ENCODE results near the gene PPP1R10. TPM values are rescaled to one million over a fixed set of nuclear protein-coding genes. Genes with fewer than 3 reads are reported as not detected.

The PPP1R10 gene
- total and polyA plus RNA-seq, 2 of the 13 experiments (the other 11 are each of a cell fraction or from before 2014, with no cell fraction given), result 26.3 to 38.4 TPM

GRCh38 chr6:30571075-30571761 lies 45.8 kb downstream of the PPP1R10 start, which contains the start of gene ABCF1 (continued):
- TF ChIP-seq ZNF597 (CRISPR knock-in tag; IDR thresholded peaks at IDR 0.05), result 0 out of 2 replicates have a peak, but pooled peaks have one; percentile 17
- peak; percentile 87 for TF ChIP-seq SP5 (CRISPR knock-in tag; IDR thresholded peaks at IDR 0.05; ENCODE audit: borderline replicate concordance, low read depth)
- peak; percentile 90 for TF ChIP-seq SOX5 (CRISPR knock-in tag; IDR thresholded peaks at IDR 0.05; ENCODE audit: borderline replicate concordance)
- no peak for TF ChIP-seq NFRKB (IDR thresholded peaks at IDR 0.05)
- no peak for TF ChIP-seq BCLAF1 (IDR thresholded peaks at IDR 0.05)
- peak; percentile 98 for TF ChIP-seq NRL (CRISPR knock-in tag; IDR thresholded peaks at IDR 0.05; ENCODE audit: borderline replicate concordance)
- TF ChIP-seq ZNF280B (CRISPR knock-in tag; IDR thresholded peaks at IDR 0.05; ENCODE audit: borderline replicate concordance), result peak; percentile 93
- peak; percentile 80 for TF ChIP-seq RXRB (CRISPR knock-in tag; IDR thresholded peaks at IDR 0.05; ENCODE audit: borderline replicate concordance)
- TF ChIP-seq SP1 (IDR thresholded peaks at IDR 0.05), result no peak
- TF ChIP-seq SP1 (CRISPR knock-in tag; IDR thresholded peaks at IDR 0.05), result peak; percentile 99
- TF ChIP-seq ZNF382 (CRISPR knock-in tag; IDR thresholded peaks at IDR 0.05; ENCODE audit: borderline replicate concordance), result no peak
- 0 out of 2 replicates have a peak, but pooled peaks have one; percentile 46 for TF ChIP-seq ZNF652 (CRISPR knock-in tag; IDR thresholded peaks at IDR 0.05; ENCODE audit: borderline replicate concordance, low read depth)
- peak; percentile 94; the same call in 1 of the 2 replicates for TF ChIP-seq ZNF546 (CRISPR knock-in tag; conservative IDR thresholded peaks at IDR 0.05)
- peak; percentile 85 for TF ChIP-seq FOXK2 (IDR thresholded peaks at IDR 0.05)
- TF ChIP-seq LCORL (IDR thresholded peaks at IDR 0.05), result no peak
- peak; percentile 41; the same call in 1 of the 2 replicates for TF ChIP-seq LCORL (CRISPR knock-in tag; IDR thresholded peaks at IDR 0.05)
- peak; percentile 91 for TF ChIP-seq CREB1 (IDR thresholded peaks at IDR 0.05)
- TF ChIP-seq CREB1 (CRISPR knock-in tag; IDR thresholded peaks at IDR 0.05), result peak; percentile 91
- TF ChIP-seq ZSCAN29 (CRISPR knock-in tag; conservative IDR thresholded peaks at IDR 0.05), result peak; percentile 86
- TF ChIP-seq ZNF121 (CRISPR knock-in tag; IDR thresholded peaks at IDR 0.05), result peak; percentile 95
- TF ChIP-seq ZNF383 (CRISPR knock-in tag; IDR thresholded peaks at IDR 0.05; ENCODE audit: borderline replicate concordance), result no peak; the same call in 1 of the 2 replicates
- TF ChIP-seq HDAC6 (IDR thresholded peaks at IDR 0.05; ENCODE audit: low read depth, low read length), result no peak
- TF ChIP-seq ZNF326 (CRISPR knock-in tag; IDR thresholded peaks at IDR 0.05; ENCODE audit: borderline replicate concordance), result no peak
- peak; percentile 80 for TF ChIP-seq ZMYM4 (CRISPR knock-in tag; IDR thresholded peaks at IDR 0.05)
- 0 out of 2 replicates have a peak, but pooled peaks have one; percentile 87 for TF ChIP-seq GPN1 (CRISPR knock-in tag; IDR thresholded peaks at IDR 0.05; ENCODE audit: borderline replicate concordance)
- peak; percentile 89; the same call in 1 of the 2 replicates for TF ChIP-seq ZNF615 (CRISPR knock-in tag; IDR thresholded peaks at IDR 0.05; ENCODE audit: borderline replicate concordance)
